HG03025 (cell line): ENCODE data around the gene TROAP.
"Not testable (repeated sequence)": the region's sequence is repeated elsewhere in the genome, so short reads cannot be mapped to it uniquely, and the experiment has no call there.

Source experiments
- ATAC-seq: cut with Tn5 transposase; IDR thresholded peaks from one replicate; pipeline ENCODE4 v1.9.1; 2021; ENCODE audit warnings: mild to moderate bottlenecking, moderate library complexity; ENCODE audit not compliant: unreplicated experiment, low FRiP score

TROAP gene

DNA sequence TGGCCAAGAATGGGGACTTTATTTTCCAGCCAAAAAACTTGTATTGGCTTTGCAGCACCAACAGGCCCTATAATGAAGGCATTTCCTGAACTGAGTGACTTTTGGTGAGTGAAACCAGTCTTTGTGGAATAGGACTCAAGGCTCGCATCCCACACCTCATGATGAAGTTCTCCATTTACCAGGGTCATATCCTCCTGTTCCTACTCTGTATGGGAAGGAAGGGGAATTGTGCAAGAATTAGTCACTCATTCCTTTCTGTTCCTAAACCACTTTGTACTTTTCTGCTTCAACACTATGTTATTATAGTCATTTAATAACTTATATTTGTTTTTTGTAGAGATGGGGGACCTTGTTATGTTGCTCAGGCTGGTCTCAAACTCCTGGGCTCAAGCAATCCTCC lies 41.9 kb downstream of the TROAP start:
- ATAC-seq, result no peak

DNA sequence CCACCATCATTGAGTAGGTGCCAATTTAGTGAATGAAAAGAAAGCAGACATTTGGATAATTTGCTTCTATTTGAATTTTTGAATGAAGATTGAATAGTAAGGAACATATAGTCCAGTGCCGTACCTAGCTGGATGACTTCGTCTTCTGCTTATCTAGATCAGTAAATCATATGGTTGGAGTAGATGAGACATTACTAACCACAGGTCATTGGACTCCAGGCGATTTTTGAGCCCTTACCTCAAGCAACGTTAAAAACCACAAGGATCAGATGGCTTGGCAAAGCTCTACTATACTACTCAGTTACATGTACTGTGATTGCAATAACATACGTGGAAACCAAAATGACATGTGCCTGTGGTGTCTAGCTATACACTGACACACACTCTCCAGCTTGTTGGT lies 42.5 kb downstream of the TROAP start:
- no peak for ATAC-seq

GRCh38 chr12:49366096-49366651 lies 43.1 kb downstream of the TROAP start:
- no peak for ATAC-seq

GRCh38 chr12:49366652-49367380 lies 43.8 kb downstream of the TROAP start:
- ATAC-seq, result peak; percentile 64

- ATAC-seq, result no peak
These were observed 44.6 kb downstream of the TROAP start, which contains the start of gene SPATS2 for GRCh38 chr12:49367381-49368239. Gene SPATS2 (plus strand): TSS chr12:49367462. CDS start chr12:49461013, 93,551 bp downstream.

DNA sequence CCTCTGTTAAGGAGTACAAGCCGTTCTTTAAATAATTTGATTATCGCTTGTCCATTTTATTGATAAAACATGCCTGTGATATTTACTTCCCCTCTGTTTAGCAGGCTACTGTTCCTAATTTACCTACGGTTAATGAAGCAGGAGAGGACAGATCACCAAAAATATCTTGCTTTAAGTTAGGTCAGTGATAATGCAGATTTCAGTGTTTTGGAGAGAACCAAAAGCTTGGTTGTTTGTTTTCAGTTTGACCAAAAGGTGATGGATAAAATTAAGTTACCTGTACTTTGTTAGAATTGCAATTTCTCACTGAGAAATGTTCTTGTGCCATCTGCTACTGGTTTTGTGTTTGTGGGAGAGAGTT lies 45.2 kb downstream of the TROAP start:
- ATAC-seq, result no peak

DNA sequence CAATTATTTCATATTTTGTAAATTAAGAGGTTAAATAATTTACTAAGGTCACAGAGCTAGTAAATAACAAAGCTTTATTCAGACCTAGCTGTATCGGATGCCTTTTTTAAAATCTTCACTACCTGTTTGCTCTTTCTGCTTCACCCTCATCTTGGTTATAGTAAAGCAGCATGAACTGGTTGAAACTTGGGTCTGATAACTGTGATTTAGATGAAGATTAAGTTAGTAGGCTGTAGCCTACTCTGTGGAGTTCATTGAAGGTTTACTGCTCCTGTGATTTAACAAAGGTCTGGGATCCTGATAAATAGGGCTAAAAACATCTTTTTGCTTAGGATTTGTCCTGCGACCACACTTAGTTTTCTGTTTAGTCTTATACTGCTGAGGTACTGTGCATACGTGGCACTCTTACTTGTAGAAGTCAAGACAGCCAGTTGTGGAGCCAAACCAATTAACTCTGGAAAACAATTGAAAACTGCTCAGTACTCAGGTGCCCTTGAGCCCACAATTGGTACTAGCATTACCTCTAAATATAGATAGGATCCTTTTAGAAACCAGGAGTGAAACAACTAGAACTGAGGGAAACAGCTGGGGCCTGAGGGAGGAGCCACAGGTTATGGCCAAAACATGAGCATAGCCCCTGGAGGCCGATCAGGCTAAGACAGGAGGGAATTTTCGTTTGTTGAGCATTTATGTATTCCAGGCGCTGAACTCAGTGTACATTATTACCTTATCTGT lies 46.5 kb downstream of the TROAP start:
- peak; percentile 31 for ATAC-seq

GRCh38 chr12:49370539-49370938 lies 47.5 kb downstream of the TROAP start:
- ATAC-seq, result no peak

DNA sequence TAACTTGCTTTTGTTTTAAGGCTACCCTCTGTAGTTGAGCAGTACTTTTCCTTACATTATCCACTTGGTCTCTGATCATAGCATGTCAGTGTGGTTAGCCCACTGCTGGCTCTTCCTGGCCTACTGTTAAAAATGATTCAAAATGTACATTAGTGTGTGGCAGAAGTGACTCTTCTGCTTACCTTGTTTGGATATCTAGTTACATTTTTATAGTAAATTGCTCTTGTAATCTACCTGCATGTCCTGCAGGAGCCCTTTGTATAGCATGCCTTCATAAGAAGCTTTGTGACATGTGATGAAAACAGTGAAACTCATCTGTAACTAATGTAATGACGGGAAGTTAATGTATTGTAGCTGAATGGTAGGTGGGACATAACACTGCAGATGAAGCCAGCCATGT lies 52.4 kb downstream of the TROAP start:
- no peak for ATAC-seq

DNA sequence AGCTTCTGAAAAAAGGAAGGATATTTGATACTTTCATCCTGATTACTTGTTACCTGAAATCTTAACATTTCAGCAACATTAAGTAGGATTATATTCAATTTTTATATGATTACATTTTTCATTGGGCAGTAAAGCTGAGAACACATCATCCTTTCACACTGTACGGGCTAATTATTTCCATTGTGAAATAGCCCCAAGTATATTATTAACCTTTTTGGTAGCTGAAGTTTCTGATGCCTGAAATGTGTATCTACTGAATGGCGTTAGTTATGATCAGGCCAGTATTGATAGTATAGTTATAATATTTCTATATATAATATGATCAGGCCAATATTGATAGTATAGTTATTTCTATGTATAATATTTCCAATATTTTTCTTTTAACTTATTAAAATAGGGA lies 54.3 kb downstream of the TROAP start:
- ATAC-seq, result no peak

DNA sequence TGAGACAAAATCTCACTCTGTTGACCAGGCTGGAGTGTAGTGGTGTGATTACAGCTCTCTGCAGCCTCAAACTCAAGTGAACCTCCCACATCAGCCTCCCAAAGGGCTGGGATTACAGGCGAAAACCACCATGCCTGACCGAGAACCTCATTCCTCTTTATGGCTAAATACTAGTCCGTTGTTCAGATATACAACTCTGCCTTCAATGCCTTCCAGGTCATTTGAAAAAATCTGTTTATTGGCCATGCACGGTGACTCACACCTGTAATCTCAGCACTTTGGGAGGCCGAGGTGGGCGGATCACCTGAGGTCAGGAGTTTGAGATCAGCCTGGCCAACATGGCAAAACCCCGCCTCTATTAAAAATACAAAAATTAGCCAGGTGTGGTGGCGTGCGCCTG lies 57.1 kb downstream of the TROAP start:
- ATAC-seq, result not testable (repeated sequence)
